CD4-positive, CD25-positive, alpha-beta regulatory T cell (primary cell): ENCODE data around the gene SMYD5. TPM values are rescaled to one million over a fixed set of nuclear protein-coding genes. Genes with fewer than 3 reads are reported as not detected.

Source experiments
- ATAC-seq, 2 donors: fragments of 150-1000 bp; cut with Tn5 transposase; one replicate each; pipeline ENCODE4 v1.10.0; 2021; ENCODE audit warnings: low read depth in 2 of 2, moderate number of reproducible peaks in 2 of 2, moderate library complexity in 1 of 2
- DNase-seq, 3 donors: peaks; one replicate each; pipeline versions ENCODE4 v3.0.0 to v3.0.0-alpha.2; 2012 to 2022; ENCODE audit warnings: mixed read lengths in 1 of 3
- H3K27ac ChIP-seq: one replicate; pipeline ENCODE4 v1.7.0; 2013; ENCODE audit warnings: mild to moderate bottlenecking, low read length; ENCODE audit not compliant: insufficient read depth, poor library complexity, severe bottlenecking
- H3K27me3 ChIP-seq: one replicate; pipeline ENCODE4 v1.7.0; 2013; ENCODE audit warnings: low read length; ENCODE audit not compliant: control insufficient read depth, insufficient read depth
- H3K36me3 ChIP-seq: one replicate; pipeline ENCODE4 v1.7.0; 2013; ENCODE audit warnings: mild to moderate bottlenecking, low read length, moderate library complexity; ENCODE audit not compliant: control insufficient read depth, insufficient read depth
- H3K4me1 ChIP-seq: 2 replicates; pipeline ENCODE4 v1.7.0; 2013; ENCODE audit warnings: mild to moderate bottlenecking, low read length; ENCODE audit not compliant: insufficient read depth, control insufficient read depth, poor library complexity, severe bottlenecking
- H3K4me3 ChIP-seq: one replicate; pipeline ENCODE4 v1.7.0; 2013; ENCODE audit warnings: low read depth, mild to moderate bottlenecking, low read length, moderate library complexity
- H3K9me3 ChIP-seq, 2 experiments: 1 replicate in 1 of 2; 2 replicates in 1 of 2; pipeline ENCODE4 v1.7.0; 2013; ENCODE audit warnings: low read length in 2 of 2, mild to moderate bottlenecking in 1 of 2, moderate library complexity in 1 of 2; ENCODE audit not compliant: control insufficient read depth in 2 of 2
- H3K27ac Mint-ChIP-seq, 3 donors: one replicate each; pipeline ENCODE4 v1.8.0; 2020 to 2022; ENCODE audit warnings: mild to moderate bottlenecking in 3 of 3, mixed read lengths in 3 of 3, moderate library complexity in 2 of 3
- H3K27me3 Mint-ChIP-seq: one replicate; pipeline ENCODE4 v1.8.0; 2022; ENCODE audit warnings: mild to moderate bottlenecking, mixed read lengths
- H3K36me3 Mint-ChIP-seq: one replicate; pipeline ENCODE4 v1.8.0; 2020; ENCODE audit warnings: mixed read lengths
- H3K4me1 Mint-ChIP-seq, 4 donors: one replicate each; pipeline ENCODE4 v1.8.0; 2020 to 2022; ENCODE audit warnings: mixed read lengths in 4 of 4, mild to moderate bottlenecking in 1 of 4
- H3K4me3 Mint-ChIP-seq, 4 donors: one replicate each; pipeline ENCODE4 v1.8.0; 2020 to 2022; ENCODE audit warnings: mild to moderate bottlenecking in 4 of 4, mixed read lengths in 4 of 4, moderate library complexity in 3 of 4
- H3K9me3 Mint-ChIP-seq, 7 donors: one replicate each; pipeline ENCODE4 v1.8.0; 2020 to 2022; ENCODE audit warnings: mixed read lengths in 7 of 7, mild to moderate bottlenecking in 3 of 7, moderate library complexity in 2 of 7
- polyA plus RNA-seq, 4 donors: library from polyadenylated mRNA; unstranded; fragments of 300-500 nt; fragmentation: Illumina TruSeq; gene quantifications; one replicate each; pipeline ENCODE4 v1.2.3, GENCODE V29; 2021
- total RNA-seq: library from RNA; stranded (reverse); gene quantifications from one replicate; pipeline ENCODE4 v1.2.3, GENCODE V29; 2022

The SMYD5 gene
- total and polyA plus RNA-seq, 5 donors from 2014 or later: 13.8 to 30.3 (median 18.5) TPM

- Histone ChIP-seq H3K9me3 (no peaks in the 10 kb centered on the region), H3K4me3 (peak overlapping the region; percentile 58), H3K36me3 (no peaks in the 10 kb centered on the region), H3K4me1 (peaks cover 13% of the 10 kb centered on the region), H3K27me3 (no peaks in the 10 kb centered on the region), H3K27ac (peak overlapping the region; percentile 36)
- Mint-ChIP-seq H3K4me3 (peak overlapping the region; percentile 40 to 84 (median 71)), H3K27ac (peak overlapping the region; percentile 61 to 90 (median 81)), H3K9me3 (no peaks in the 10 kb centered on the region), H3K27me3 (no peaks in the 10 kb centered on the region), H3K4me1 (peaks cover 8 to 29% (median 13%) of the 10 kb centered on the region in 4 donors), H3K36me3 (peaks cover 6% of the 10 kb centered on the region)
- ATAC-seq (peak; percentile 5 to 9), DNase-seq (no peak)
Measured at GRCh38 chr2:73269686-73270465, 55.8 kb downstream of the SMYD5 start.

GRCh38 chr2:73272270-73272669 lies 58.2 kb downstream of the SMYD5 start:
- Mint-ChIP-seq H3K4me1 (peaks cover 8 to 21% (median 12%) of the 10 kb centered on the region in 4 donors), H3K27ac (no peak overlapping the region), H3K36me3 (peaks cover 6% of the 10 kb centered on the region), H3K4me3 (no peak overlapping the region), H3K9me3 (no peaks in the 10 kb centered on the region), H3K27me3 (no peaks in the 10 kb centered on the region)
- Histone ChIP-seq H3K4me1 (peaks cover 13% of the 10 kb centered on the region), H3K27me3 (no peaks in the 10 kb centered on the region), H3K36me3 (no peaks in the 10 kb centered on the region), H3K9me3 (no peaks in the 10 kb centered on the region), H3K27ac (no peak overlapping the region), H3K4me3 (no peak overlapping the region)
- no peak for ATAC-seq
- DNase-seq: no peak

Other genes starting within 250 kb of the SMYD5 start
- gene SFXN5, start 142.5 kb upstream of the SMYD5 start, total RNA-seq: 8.0 TPM
- gene SFXN5, start 142.5 kb upstream of the SMYD5 start, polyA plus RNA-seq: 1 to 10 TPM; 1.0 to 2.0 (median 1.7) TPM
- 30.8 TPM for gene RAB11FIP5, start 101.3 kb upstream of the SMYD5 start, total RNA-seq
- gene RAB11FIP5, start 101.3 kb upstream of the SMYD5 start, polyA plus RNA-seq: 10 to 100 TPM; 15.4 to 24.0 (median 19.7) TPM
- gene NOTO, start 11.7 kb upstream of the SMYD5 start, total RNA-seq: not detected
- gene NOTO, start 11.7 kb upstream of the SMYD5 start, polyA plus RNA-seq: not detected
- 7.0 TPM for gene PRADC1, start 19.0 kb downstream of the SMYD5 start, total RNA-seq
- 10 to 100 TPM; 29.0 to 35.3 (median 32.7) TPM for gene PRADC1, start 19.0 kb downstream of the SMYD5 start, polyA plus RNA-seq
- gene CCT7, start 20.1 kb downstream of the SMYD5 start, total RNA-seq: 114 TPM
- gene CCT7, start 20.1 kb downstream of the SMYD5 start, polyA plus RNA-seq: 100 to 1,000 TPM; 239 to 287 (median 275) TPM
- gene FBXO41, start 70.2 kb downstream of the SMYD5 start, total RNA-seq: 17.4 TPM
- 1 to 10 TPM in 2 of 4 donors, under 1 TPM in 2; 0.51 to 1.1 (median 0.95) TPM for gene FBXO41, start 70.2 kb downstream of the SMYD5 start, polyA plus RNA-seq
- gene EGR4, start 79.3 kb downstream of the SMYD5 start, total RNA-seq: 0.69 TPM
- gene EGR4, start 79.3 kb downstream of the SMYD5 start, polyA plus RNA-seq: not detected
- gene ALMS1, start 171.6 kb downstream of the SMYD5 start, total RNA-seq: 29.3 TPM
- gene ALMS1, start 171.6 kb downstream of the SMYD5 start, polyA plus RNA-seq: 1 to 10 TPM; 1.6 to 3.0 (median 2.6) TPM